IgD-negative memory B cell (primary cell): ENCODE results near the gene ASAP2. TPM values are rescaled to one million over a fixed set of nuclear protein-coding genes. Genes with fewer than 3 reads are reported as not detected.

Source experiments
- H3K27ac Mint-ChIP-seq, 3 donors: one replicate each; pipeline ENCODE4 v1.8.0; 2020 to 2022; ENCODE audit warnings: mild to moderate bottlenecking in 3 of 3, mixed read lengths in 3 of 3, moderate library complexity in 1 of 3
- H3K27me3 Mint-ChIP-seq: one replicate; pipeline ENCODE4 v1.8.0; 2021; ENCODE audit warnings: mixed read lengths
- H3K36me3 Mint-ChIP-seq: one replicate; pipeline ENCODE4 v1.8.0; 2020; ENCODE audit warnings: mild to moderate bottlenecking, mixed read lengths
- H3K4me1 Mint-ChIP-seq, 3 donors: one replicate each; pipeline ENCODE4 v1.8.0; 2020 to 2022; ENCODE audit warnings: mixed read lengths in 3 of 3, mild to moderate bottlenecking in 1 of 3
- H3K4me3 Mint-ChIP-seq, 4 donors: one replicate each; pipeline ENCODE4 v1.8.0; 2020 to 2022; ENCODE audit warnings: mild to moderate bottlenecking in 4 of 4, mixed read lengths in 4 of 4, moderate library complexity in 3 of 4
- H3K9me3 Mint-ChIP-seq, 3 donors: one replicate each; pipeline ENCODE4 v1.8.0; 2020 to 2021; ENCODE audit warnings: mixed read lengths in 3 of 3, mild to moderate bottlenecking in 1 of 3
- polyA plus RNA-seq: library from polyadenylated mRNA; unstranded; fragments of 300-500 nt; fragmentation: Illumina TruSeq; gene quantifications from one replicate; pipeline ENCODE4 v1.2.3, GENCODE V29; 2021

Gene ASAP2
- polyA plus RNA-seq, 1 donor from 2014 or later = not detected

DNA sequence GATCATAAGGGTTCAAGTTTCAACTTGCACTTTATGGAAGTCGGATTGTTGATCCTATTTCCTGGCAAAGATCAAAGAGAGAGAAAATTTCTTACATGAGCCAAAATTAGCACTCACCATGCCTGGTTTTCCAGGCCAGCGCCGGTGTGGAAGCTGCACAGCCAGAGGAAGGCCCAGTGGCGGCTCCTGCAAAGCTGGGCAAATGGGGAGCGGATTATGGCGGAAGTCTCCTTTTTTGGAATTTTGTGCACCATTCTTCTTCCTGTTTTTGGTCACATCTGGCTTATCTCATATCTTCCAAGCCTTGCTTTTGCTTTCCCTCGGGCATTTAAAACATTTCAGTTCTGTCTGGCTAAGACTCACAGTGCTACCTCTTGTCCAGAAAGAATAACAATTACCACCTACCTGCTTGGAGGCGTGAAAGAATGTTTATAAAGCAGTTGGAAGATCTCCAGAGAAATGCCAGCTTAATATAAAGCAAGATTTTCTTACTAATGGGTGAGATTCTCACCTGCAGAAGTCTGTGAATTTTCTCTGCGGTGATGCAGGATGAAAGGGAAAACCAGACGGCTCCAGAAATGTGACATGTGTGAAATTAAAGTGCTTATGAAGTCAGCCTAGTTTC lies 94.3 kb downstream of the ASAP2 start:
- Mint-ChIP-seq H3K4me1 (no peaks in the 10 kb centered on the region), H3K27me3 (peaks cover 2% of the 10 kb centered on the region), H3K27ac (no peak overlapping the region), H3K9me3 (no peaks in the 10 kb centered on the region), H3K4me3 (no peak overlapping the region), H3K36me3 (no peaks in the 10 kb centered on the region)

DNA sequence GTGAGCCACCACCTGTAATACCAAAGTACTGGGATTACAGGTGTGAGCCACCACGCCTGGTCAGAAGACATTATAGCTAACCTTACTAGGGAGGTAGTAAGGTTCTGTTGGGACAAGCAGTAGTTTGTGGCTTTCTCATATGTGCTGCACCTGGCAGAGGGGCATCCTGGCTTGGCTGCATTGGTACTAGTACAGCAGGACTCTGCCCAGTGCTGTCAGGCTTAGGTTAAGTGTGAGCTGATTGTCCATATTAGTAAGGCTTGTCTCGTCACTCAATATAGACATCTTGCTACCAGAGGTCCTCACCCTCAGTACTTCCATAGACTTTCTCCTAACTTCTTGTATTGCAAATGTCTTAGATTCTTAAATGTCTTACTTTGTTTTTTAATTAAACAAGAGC lies 96.1 kb downstream of the ASAP2 start:
- H3K4me3 Mint-ChIP-seq = no peak overlapping the region
- no peaks in the 10 kb centered on the region for H3K36me3 Mint-ChIP-seq
- no peak overlapping the region for H3K27ac Mint-ChIP-seq
- H3K27me3 Mint-ChIP-seq = peaks cover 2% of the 10 kb centered on the region
- H3K9me3 Mint-ChIP-seq = no peaks in the 10 kb centered on the region
- H3K4me1 Mint-ChIP-seq = no peaks in the 10 kb centered on the region

DNA sequence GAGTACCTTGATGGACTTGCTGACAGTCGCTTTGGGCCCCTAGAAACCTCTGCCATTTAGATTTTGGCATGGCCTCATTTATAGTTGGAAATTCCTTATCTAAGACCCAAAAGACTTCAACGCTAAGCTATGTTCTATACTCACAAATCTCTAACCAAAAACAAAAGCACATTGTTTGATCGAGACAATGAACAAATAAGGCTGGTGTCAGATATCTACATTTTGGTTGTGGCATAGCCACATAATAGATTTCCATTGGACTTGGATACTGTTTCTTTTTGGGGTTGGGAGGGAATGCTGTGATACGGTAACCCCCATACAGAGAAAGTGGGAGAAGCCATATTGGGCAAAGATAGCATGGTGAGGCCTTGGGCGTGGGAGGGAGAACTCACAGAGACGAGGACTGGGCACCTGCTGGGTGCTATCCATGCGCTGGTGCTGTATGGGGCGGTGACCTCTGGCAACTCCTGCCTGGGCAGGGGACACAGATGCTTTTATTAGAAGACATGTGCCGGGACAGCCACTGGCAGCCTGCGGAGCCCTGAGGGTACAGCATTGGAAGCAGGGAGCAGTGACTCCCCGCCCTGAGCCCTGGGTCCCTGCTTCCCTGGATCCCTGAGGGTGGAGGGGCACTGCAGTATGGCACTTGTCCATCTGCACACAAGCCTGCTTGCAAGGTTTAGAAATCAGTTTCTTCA lies 97.1 kb downstream of the ASAP2 start:
- H3K9me3 Mint-ChIP-seq = no peaks in the 10 kb centered on the region
- no peak overlapping the region for H3K4me3 Mint-ChIP-seq
- no peaks in the 10 kb centered on the region for H3K4me1 Mint-ChIP-seq
- no peaks in the 10 kb centered on the region for H3K36me3 Mint-ChIP-seq
- H3K27me3 Mint-ChIP-seq = peaks cover 2% of the 10 kb centered on the region
- H3K27ac Mint-ChIP-seq = no peak overlapping the region

DNA sequence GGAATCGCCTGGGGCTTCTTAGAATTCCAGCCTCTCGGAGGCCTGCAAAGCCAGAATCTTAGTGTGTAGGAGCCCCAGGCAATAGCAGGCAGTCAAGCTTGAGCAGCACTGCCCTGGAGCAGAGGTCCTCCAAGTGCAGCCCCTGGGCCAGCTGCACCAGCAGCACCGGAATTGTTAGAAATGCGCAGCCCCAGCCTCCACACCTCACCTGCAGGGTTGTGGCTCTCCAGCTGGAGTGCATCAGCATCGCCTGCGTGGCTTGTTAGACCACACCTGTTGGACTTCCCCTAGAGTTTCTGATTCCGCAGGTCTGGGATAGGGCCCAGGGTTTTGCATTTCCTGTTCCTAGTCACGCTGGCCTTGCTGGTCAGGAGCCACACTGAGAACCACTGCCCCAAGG lies 100.3 kb downstream of the ASAP2 start:
- Mint-ChIP-seq H3K27me3 (peaks cover 2% of the 10 kb centered on the region), H3K27ac (no peak overlapping the region), H3K9me3 (no peaks in the 10 kb centered on the region), H3K36me3 (no peaks in the 10 kb centered on the region), H3K4me1 (no peaks in the 10 kb centered on the region), H3K4me3 (no peak overlapping the region)

DNA sequence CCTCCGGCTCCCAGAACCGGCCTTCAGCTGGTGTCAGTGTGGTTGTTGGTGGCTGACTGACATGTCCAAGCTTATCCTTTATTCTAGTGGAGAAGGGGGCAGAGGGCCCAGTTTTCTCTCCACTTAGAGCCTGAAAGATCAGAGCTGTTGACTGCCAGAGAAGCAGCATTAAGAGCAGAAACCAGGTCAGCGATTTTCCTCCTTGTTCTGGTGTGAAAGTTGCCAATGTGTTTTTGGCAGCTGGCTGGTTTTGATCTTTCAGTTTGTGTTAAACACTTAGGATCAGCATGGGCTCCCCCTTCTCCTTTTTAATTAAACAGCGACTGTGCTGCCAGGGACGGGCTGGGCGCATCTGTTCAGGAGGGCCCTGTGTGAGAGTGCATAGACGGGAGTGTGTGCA lies 100.9 kb downstream of the ASAP2 start:
- Mint-ChIP-seq H3K27ac (no peak overlapping the region), H3K27me3 (peaks cover 2% of the 10 kb centered on the region), H3K4me3 (no peak overlapping the region), H3K4me1 (no peaks in the 10 kb centered on the region), H3K36me3 (no peaks in the 10 kb centered on the region), H3K9me3 (no peaks in the 10 kb centered on the region)

DNA sequence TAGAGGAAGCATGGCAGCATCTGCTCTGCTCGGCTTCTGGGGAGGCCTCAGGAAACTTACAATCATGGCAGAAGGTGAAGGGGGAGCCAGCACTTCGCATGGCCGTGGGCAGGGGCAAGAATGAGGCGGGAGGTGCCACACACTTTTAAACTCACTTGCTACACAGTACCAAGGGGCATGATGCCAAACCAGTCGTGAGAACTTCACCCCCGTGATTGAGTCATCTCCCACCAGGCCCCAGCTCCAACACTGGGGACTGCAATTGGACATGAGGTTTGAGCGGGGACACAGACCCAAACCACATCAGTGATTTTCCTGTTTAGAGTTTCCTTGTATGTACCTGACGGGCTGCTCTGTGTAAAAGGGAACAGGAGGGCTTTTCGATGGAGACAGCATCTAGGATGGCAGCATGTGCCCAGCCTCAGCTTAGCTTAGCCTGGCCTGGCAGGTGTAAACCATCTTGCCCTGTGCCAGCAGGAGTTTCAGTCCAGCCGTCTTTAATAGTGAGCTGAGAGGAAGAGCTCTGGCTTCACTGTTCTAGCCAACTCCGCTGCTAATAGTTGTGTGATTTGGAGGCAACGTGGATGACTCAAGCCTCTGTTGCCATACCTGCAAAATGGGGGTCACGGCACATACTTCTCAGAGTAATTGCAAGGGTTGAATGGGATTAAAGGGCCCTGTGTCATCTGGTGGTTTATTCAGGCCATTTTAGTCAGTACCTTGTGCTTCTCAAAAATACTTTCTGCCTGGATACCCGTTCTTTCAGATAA lies 101.8 kb downstream of the ASAP2 start:
- H3K27me3 Mint-ChIP-seq = peaks cover 2% of the 10 kb centered on the region
- H3K4me1 Mint-ChIP-seq = no peaks in the 10 kb centered on the region
- no peaks in the 10 kb centered on the region for H3K36me3 Mint-ChIP-seq
- no peak overlapping the region for H3K27ac Mint-ChIP-seq
- H3K4me3 Mint-ChIP-seq = no peak overlapping the region
- no peaks in the 10 kb centered on the region for H3K9me3 Mint-ChIP-seq

DNA sequence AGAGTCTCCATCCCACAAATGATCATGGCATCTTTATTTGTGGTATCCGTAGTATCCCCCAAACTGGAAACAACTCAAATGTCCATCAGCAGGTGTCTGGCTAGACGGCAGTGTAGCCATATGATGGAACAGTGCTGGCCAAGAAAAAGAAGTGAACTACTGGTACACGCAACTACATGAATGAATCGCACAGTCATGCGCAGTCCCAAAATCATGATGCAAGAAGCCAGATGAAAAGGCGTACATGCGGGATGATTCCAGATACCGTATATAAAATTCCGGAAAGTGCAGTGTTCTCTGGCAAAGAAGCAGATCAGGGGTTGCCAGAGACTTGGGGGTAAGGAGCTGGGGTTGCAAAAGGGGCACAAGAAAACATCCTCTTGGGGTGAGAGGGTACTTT lies 102.5 kb downstream of the ASAP2 start:
- H3K36me3 Mint-ChIP-seq = no peaks in the 10 kb centered on the region
- H3K9me3 Mint-ChIP-seq = no peaks in the 10 kb centered on the region
- no peaks in the 10 kb centered on the region for H3K27me3 Mint-ChIP-seq
- no peaks in the 10 kb centered on the region for H3K4me1 Mint-ChIP-seq
- H3K27ac Mint-ChIP-seq = no peak overlapping the region
- no peak overlapping the region for H3K4me3 Mint-ChIP-seq

DNA sequence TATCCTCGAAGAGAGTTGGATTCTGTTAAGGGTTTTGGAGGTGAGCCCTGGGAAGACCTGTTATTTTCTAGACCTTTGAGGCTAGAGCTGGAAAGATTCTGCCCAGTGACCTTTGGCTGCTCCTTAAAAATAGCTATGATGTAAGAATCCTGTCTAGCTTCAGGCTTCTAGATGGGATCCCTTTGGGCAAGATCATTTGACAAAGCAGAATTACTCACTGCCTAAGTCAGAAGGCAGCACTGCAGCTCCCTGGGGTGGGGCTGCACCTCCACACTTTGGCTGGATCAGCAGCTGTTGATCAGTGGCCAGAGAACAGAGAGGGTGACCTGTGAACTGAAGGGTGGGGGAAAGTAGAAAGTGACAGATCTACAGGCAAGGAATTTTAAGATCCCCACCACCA lies 103.8 kb downstream of the ASAP2 start:
- Mint-ChIP-seq H3K4me3 (no peak overlapping the region), H3K9me3 (no peaks in the 10 kb centered on the region), H3K27me3 (no peaks in the 10 kb centered on the region), H3K4me1 (no peaks in the 10 kb centered on the region), H3K27ac (no peak overlapping the region), H3K36me3 (no peaks in the 10 kb centered on the region)

DNA sequence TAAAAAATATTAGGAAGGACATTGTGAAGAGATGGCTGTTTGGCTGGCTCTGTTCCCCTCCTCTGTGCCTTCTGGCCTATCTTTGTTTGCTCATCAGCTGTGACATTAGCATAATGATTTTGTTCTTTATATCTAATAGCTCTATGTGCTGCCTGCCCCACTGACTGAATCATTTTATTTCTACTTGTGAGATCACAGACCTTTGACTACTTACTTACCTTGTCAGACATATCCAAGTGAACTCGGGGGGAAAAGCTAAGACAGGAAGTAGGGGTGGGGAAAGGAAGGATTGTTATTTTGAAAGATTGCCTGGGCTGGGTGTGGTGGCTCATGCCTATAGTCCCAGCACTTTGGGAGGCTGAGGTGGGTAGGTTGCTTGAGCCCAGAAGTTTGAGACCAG lies 104.2 kb downstream of the ASAP2 start:
- H3K9me3 Mint-ChIP-seq = no peaks in the 10 kb centered on the region
- H3K27ac Mint-ChIP-seq = no peak overlapping the region
- H3K4me3 Mint-ChIP-seq = no peak overlapping the region
- no peaks in the 10 kb centered on the region for H3K27me3 Mint-ChIP-seq
- no peaks in the 10 kb centered on the region for H3K4me1 Mint-ChIP-seq
- H3K36me3 Mint-ChIP-seq = no peaks in the 10 kb centered on the region

DNA sequence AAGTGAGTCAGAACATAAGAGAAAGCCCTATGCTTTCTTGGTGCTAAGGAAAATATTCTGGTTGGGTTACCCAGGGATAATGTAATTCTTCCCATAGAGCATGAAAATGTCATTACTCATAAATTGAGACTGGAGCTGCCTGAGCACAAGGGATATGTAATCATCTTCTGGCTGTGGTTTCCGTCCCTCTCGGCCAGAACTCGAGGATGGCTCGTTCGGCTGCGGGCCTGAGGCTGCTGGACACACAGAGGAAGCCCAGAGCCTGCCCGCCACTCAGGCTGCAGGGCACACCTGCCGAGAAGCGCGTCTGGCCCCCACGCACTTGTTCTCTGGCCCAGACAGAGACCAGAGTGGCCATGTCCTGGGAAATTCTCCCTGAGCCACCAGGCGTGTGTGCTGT lies 104.9 kb downstream of the ASAP2 start:
- no peaks in the 10 kb centered on the region for H3K9me3 Mint-ChIP-seq
- H3K4me1 Mint-ChIP-seq = no peaks in the 10 kb centered on the region
- no peaks in the 10 kb centered on the region for H3K36me3 Mint-ChIP-seq
- no peak overlapping the region for H3K27ac Mint-ChIP-seq
- H3K4me3 Mint-ChIP-seq = no peak overlapping the region
- H3K27me3 Mint-ChIP-seq = no peaks in the 10 kb centered on the region

DNA sequence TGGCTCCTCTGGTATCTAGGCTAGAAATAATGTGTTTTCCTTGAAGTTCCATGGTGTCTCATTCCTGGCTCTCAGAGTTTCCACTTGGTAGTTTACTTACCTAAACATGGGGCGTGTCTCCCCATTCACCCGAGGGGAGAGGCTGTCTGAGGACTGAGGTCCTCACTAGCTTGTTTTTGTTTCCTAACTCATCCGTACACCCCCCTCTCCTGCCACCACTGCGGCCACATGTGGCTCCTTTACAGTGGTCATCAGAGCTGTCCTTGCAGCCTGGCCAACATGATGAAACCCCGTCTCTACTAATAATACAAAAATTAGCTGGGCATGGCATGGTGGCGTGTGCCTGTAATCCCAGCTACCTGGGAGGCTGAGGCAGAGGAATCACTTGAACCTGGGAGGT lies 106.0 kb downstream of the ASAP2 start:
- Mint-ChIP-seq H3K4me3 (no peak overlapping the region), H3K9me3 (no peaks in the 10 kb centered on the region), H3K36me3 (no peaks in the 10 kb centered on the region), H3K4me1 (no peaks in the 10 kb centered on the region), H3K27ac (no peak overlapping the region), H3K27me3 (no peaks in the 10 kb centered on the region)

DNA sequence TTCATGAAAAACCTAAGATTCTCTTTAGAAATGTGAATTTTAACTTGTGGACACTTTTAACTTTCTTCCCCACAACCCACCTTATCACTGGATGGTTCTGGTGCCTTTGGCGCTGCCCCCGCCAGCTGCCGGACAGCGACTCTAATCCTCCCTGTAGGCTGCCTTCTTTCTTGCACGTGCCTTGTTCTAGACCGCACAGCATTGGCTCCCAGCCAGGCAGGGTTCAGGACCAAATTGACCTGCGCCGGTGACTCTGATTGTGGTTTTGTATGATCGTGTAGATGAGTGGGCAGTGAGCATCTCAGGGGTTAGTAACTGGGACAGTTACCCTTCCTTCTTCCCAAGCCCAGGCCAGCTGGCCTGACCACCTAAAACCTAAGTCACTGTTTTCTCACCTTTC lies 106.8 kb downstream of the ASAP2 start:
- H3K27me3 Mint-ChIP-seq = no peaks in the 10 kb centered on the region
- H3K36me3 Mint-ChIP-seq = no peaks in the 10 kb centered on the region
- no peaks in the 10 kb centered on the region for H3K9me3 Mint-ChIP-seq

DNA sequence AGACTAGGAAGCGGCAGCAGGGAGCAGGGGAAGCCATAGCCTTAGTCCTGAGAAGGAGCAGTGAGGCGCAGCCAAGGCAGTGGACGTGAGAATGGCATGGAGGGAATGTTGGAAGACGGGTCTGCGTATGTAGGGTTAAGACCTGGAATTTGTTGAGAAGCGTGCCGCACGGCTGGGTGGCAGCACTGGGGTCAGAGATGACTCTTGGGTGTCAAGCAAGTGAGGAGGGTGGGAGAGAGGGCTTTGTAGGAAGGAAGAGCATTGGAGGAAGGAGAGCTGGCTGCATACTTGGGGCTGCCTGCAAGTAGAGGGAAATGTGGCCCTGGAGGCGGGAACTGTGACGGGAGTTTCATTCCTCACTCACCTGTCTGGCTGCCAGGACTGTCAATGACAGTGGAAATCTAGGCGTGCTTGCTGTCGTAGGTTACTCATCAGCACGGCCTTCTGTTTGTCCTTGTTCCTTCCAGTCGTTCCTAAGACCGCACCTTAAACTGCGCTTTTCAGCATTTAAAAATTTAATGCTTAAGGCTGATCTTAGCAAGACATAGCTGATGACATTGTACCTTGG lies 108.8 kb downstream of the ASAP2 start:
- Mint-ChIP-seq H3K9me3 (no peaks in the 10 kb centered on the region), H3K4me1 (no peaks in the 10 kb centered on the region), H3K27me3 (no peaks in the 10 kb centered on the region), H3K36me3 (no peaks in the 10 kb centered on the region), H3K4me3 (no peak overlapping the region), H3K27ac (no peak overlapping the region)

More for the DNA sequence above, 106.8 kb downstream of the ASAP2 start:
- no peaks in the 10 kb centered on the region for H3K4me1 Mint-ChIP-seq
- H3K27ac Mint-ChIP-seq = no peak overlapping the region
- no peak overlapping the region for H3K4me3 Mint-ChIP-seq

DNA sequence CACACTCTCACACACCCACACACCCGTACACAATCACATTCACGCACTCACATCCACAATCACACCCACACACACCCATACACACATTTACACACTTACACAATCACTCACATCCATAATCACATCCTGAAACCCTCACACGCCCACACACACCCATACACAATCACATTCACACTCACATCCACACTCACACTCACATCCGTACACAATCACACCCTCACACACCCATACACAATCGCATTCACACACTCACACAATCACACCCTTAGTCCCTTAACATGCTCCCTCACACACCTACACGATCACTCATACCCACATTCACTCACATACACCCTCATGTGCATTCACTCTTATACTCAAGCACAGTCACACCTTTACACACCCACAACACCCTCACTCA lies 110.9 kb downstream of the ASAP2 start:
- H3K4me3 Mint-ChIP-seq = no peak overlapping the region
- H3K36me3 Mint-ChIP-seq = no peaks in the 10 kb centered on the region
- H3K27ac Mint-ChIP-seq = no peak overlapping the region
- H3K4me1 Mint-ChIP-seq = peaks cover 0 to 1% (median 0%) of the 10 kb centered on the region in 3 donors
- no peaks in the 10 kb centered on the region for H3K9me3 Mint-ChIP-seq
- no peaks in the 10 kb centered on the region for H3K27me3 Mint-ChIP-seq

DNA sequence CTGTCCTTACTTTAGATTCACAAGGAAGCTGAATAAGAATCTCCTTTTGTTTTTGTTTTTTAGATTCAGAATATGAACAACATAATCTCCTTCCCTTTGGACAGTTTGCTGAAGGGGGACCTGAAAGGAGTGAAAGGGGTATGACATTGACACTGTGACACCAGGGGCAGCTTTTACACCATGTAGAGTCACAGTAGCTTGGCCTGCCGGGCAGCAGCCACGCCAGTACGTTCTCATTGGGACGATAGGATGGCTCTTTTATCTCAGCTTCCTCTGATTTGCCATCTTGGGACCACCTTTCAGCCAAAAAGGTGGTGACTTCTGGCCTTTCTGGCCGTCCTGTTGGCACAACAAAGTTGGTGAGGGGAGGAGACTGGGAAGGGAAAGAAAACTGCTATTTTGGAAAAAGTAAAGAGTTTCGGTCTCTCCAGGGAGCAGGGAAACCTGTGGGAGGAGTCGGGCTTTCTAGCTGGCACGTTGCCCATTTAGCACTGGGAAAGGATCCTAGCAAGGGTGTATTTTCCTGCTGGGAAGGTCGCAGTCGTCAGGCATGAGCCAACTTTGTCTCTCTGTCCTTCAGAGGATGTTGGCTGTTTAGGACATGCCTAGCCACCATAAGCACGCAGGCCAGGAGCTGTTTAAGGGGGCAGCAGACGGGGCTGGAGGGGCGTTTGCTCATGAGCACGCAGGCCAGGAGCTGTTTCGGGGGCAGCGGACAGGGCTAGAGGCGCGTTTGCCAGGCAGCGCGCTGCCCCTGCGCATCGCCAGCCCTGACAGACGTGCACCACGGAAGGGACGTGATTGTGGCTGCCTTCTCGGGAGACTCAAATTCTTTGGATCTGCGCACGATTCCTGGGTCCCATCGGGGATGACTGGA lies 112.1 kb downstream of the ASAP2 start:
- H3K36me3 Mint-ChIP-seq = no peaks in the 10 kb centered on the region
- H3K27me3 Mint-ChIP-seq = peaks cover 3% of the 10 kb centered on the region
- H3K9me3 Mint-ChIP-seq = no peaks in the 10 kb centered on the region
- H3K27ac Mint-ChIP-seq = no peak overlapping the region
- H3K4me3 Mint-ChIP-seq = no peak overlapping the region
- peaks cover 0 to 1% (median 0%) of the 10 kb centered on the region in 3 donors for H3K4me1 Mint-ChIP-seq
